Measurements from ENCODE around the gene LYPLAL1. TPM values are rescaled to one million over a fixed set of nuclear protein-coding genes. Genes with fewer than 3 reads are reported as not detected.
"Not testable (repeated sequence)": the region's sequence is repeated elsewhere in the genome, so short reads cannot be mapped to it uniquely, and the experiment has no call there.

LYPLAL1 gene
- total RNA-seq, 1 donor from 2014 or later = 17.4 TPM

GRCh38 chr1:219189021-219189824 lies 15.5 kb downstream of the LYPLAL1 start:
- no peak overlapping the region for H3K4me3 Mint-ChIP-seq (ENCODE audit: unreplicated experiment)
- H3K9me3 Mint-ChIP-seq (ENCODE audit: unreplicated experiment) = no peaks in the 10 kb centered on the region
- peaks cover 6% of the 10 kb centered on the region for H3K4me1 Mint-ChIP-seq (ENCODE audit: low read depth, unreplicated experiment)
- no peaks in the 10 kb centered on the region for H3K36me3 Mint-ChIP-seq (ENCODE audit: unreplicated experiment)
- no peak overlapping the region for H3K27ac Mint-ChIP-seq (ENCODE audit: unreplicated experiment)
- no peak for DNase-seq
- H3K27me3 Mint-ChIP-seq (ENCODE audit: unreplicated experiment) = no peaks in the 10 kb centered on the region
- no peak for TF ChIP-seq CTCF (IDR thresholded peaks at IDR 0.05; ENCODE audit: partially characterized antibody, unreplicated experiment)

- H3K27me3 Mint-ChIP-seq (ENCODE audit: unreplicated experiment) = no peaks in the 10 kb centered on the region
- H3K9me3 Mint-ChIP-seq (ENCODE audit: unreplicated experiment) = no peaks in the 10 kb centered on the region
- TF ChIP-seq CTCF (IDR thresholded peaks at IDR 0.05; ENCODE audit: partially characterized antibody, unreplicated experiment) = no peak
- H3K36me3 Mint-ChIP-seq (ENCODE audit: unreplicated experiment) = no peaks in the 10 kb centered on the region
- H3K4me1 Mint-ChIP-seq (ENCODE audit: low read depth, unreplicated experiment) = peaks cover 6% of the 10 kb centered on the region
- H3K4me3 Mint-ChIP-seq (ENCODE audit: unreplicated experiment) = no peak overlapping the region
- no peak for DNase-seq
- H3K27ac Mint-ChIP-seq (ENCODE audit: unreplicated experiment) = no peak overlapping the region
Observed at GRCh38 chr1:219189952-219190351, 16.3 kb downstream of the LYPLAL1 start.

- Mint-ChIP-seq H3K36me3 (ENCODE audit: unreplicated experiment) (peaks cover under 1% of the 10 kb centered on the region), H3K9me3 (ENCODE audit: unreplicated experiment) (no peaks in the 10 kb centered on the region), H3K4me3 (ENCODE audit: unreplicated experiment) (no peak overlapping the region), H3K4me1 (ENCODE audit: low read depth, unreplicated experiment) (peaks cover 6% of the 10 kb centered on the region), H3K27me3 (ENCODE audit: unreplicated experiment) (no peaks in the 10 kb centered on the region), H3K27ac (ENCODE audit: unreplicated experiment) (no peak overlapping the region)
- TF ChIP-seq CTCF (IDR thresholded peaks at IDR 0.05; ENCODE audit: partially characterized antibody, unreplicated experiment) = no peak
- DNase-seq = no peak
Observed at GRCh38 chr1:219190605-219191004, 16.9 kb downstream of the LYPLAL1 start.

GRCh38 chr1:219195833-219196232 lies 22.2 kb downstream of the LYPLAL1 start:
- not testable (repeated sequence) for H3K4me3 Mint-ChIP-seq (ENCODE audit: unreplicated experiment); H3K36me3 Mint-ChIP-seq (ENCODE audit: unreplicated experiment); H3K4me1 Mint-ChIP-seq (ENCODE audit: low read depth, unreplicated experiment); H3K9me3 Mint-ChIP-seq (ENCODE audit: unreplicated experiment); H3K27me3 Mint-ChIP-seq (ENCODE audit: unreplicated experiment); H3K27ac Mint-ChIP-seq (ENCODE audit: unreplicated experiment); DNase-seq

GRCh38 chr1:219201656-219202055 lies 28.0 kb downstream of the LYPLAL1 start:
- Mint-ChIP-seq H3K4me1 (ENCODE audit: low read depth, unreplicated experiment) (no peaks in the 10 kb centered on the region), H3K27me3 (ENCODE audit: unreplicated experiment) (no peaks in the 10 kb centered on the region), H3K36me3 (ENCODE audit: unreplicated experiment) (peaks cover 2% of the 10 kb centered on the region), H3K27ac (ENCODE audit: unreplicated experiment) (no peak overlapping the region), H3K9me3 (ENCODE audit: unreplicated experiment) (no peaks in the 10 kb centered on the region), H3K4me3 (ENCODE audit: unreplicated experiment) (no peak overlapping the region)
- TF ChIP-seq CTCF (IDR thresholded peaks at IDR 0.05; ENCODE audit: partially characterized antibody, unreplicated experiment) = no peak
- no peak for DNase-seq

Measured in glutamatergic neuron (in vitro differentiated cells).